ENCODE results near the gene SLC7A8.

Gene SLC7A8

GRCh38 chr14:23154964-23155587 is 28.4 kb downstream of the SLC7A8 start:
- DNase-seq, result no peak

GRCh38 chr14:23153851-23154796 is 29.3 kb downstream of the SLC7A8 start:
- no peak for DNase-seq

GRCh38 chr14:23151342-23151741 is 32.1 kb downstream of the SLC7A8 start:
- no peak for DNase-seq

- no peak for DNase-seq
Observed at GRCh38 chr14:23149745-23150144, 33.7 kb downstream of the SLC7A8 start.

- DNase-seq, result no peak
Observed at GRCh38 chr14:23148591-23149249, 34.7 kb downstream of the SLC7A8 start.

- no peak for DNase-seq
Observed at GRCh38 chr14:23147676-23148075, 35.8 kb downstream of the SLC7A8 start.

- DNase-seq, result no peak
Observed at GRCh38 chr14:23146980-23147379, 36.5 kb downstream of the SLC7A8 start.

- DNase-seq, result no peak
Observed at GRCh38 chr14:23146351-23146910, 37.0 kb downstream of the SLC7A8 start.

- no peak for DNase-seq
Observed at GRCh38 chr14:23145794-23146350, 37.6 kb downstream of the SLC7A8 start.

GRCh38 chr14:23143911-23144310 is 39.5 kb downstream of the SLC7A8 start:
- no peak for DNase-seq

- no peak for DNase-seq
Observed at GRCh38 chr14:23142826-23143225, 40.6 kb downstream of the SLC7A8 start.

- no peak for DNase-seq
Observed at GRCh38 chr14:23141706-23142444, 41.6 kb downstream of the SLC7A8 start.

- no peak for DNase-seq
Observed at GRCh38 chr14:23140371-23140770, 43.1 kb downstream of the SLC7A8 start.

GRCh38 chr14:23139874-23140273 is 43.6 kb downstream of the SLC7A8 start:
- no peak for DNase-seq

GRCh38 chr14:23137813-23138535 is 45.5 kb downstream of the SLC7A8 start:
- no peak for DNase-seq

GRCh38 chr14:23137192-23137812 is 46.2 kb downstream of the SLC7A8 start:
- no peak for DNase-seq

GRCh38 chr14:23136566-23137133 is 46.8 kb downstream of the SLC7A8 start:
- DNase-seq, result no peak

GRCh38 chr14:23132970-23133369 is 50.5 kb downstream of the SLC7A8 start:
- DNase-seq, result no peak

GRCh38 chr14:23131482-23131881 is 52.0 kb downstream of the SLC7A8 start:
- DNase-seq, result no peak

- no peak for DNase-seq
Observed at GRCh38 chr14:23130871-23131270, 52.6 kb downstream of the SLC7A8 start.
